ENCODE results near the gene TRANK1.

TRANK1 gene

DNA sequence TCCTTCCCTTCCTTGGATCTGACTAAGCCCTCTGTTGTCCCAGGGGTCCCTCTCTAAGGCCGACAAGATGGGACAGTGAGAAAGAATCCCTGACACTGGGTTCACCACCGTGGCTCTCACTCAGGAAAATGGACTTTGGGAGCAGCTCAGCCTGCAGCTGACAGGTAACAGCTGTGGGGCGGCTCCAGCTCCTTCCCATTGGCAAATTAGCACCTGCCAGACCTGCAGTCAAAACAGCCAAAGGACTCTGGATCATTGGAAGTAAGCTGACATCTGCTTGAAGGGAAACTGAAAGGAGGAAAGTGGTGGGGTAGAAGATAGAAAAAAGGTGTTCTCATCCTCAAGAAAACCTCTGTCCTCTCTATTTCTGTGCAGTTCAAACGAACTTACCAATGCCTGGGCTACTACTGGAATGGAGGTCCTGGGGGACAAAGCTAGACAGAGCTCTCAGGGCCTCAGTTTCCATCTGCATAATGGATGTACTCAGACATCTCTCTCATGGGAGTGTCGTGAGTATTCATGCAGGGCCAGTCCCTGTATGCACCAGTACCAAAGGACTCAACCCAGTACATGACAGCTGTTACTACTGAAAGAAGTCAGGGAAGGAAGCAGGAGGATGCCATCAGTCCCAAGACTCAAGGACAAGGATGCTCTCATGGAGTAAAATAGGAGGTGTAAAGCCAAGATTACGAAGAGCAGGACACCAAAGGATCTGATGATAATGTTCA, 126.9 kb downstream of the TRANK1 start:
- no peak overlapping the region for H3K4me2 ChIP-seq
- no peaks in the 10 kb centered on the region for H3K27me3 ChIP-seq (ENCODE audit: insufficient read depth, low read depth)
- no peak overlapping the region for H3K27ac ChIP-seq
- H3K79me2 ChIP-seq (ENCODE audit: insufficient read depth, low read depth), result no peaks in the 10 kb centered on the region
- no peaks in the 10 kb centered on the region for H3K36me3 ChIP-seq (ENCODE audit: insufficient read depth)
- H3K4me1 ChIP-seq (ENCODE audit: low read depth, poor library complexity, severe bottlenecking), result no peaks in the 10 kb centered on the region
- no peak overlapping the region for H3K9ac ChIP-seq
- H2AFZ ChIP-seq (ENCODE audit: low read depth), result no peak overlapping the region
- H3K4me3 ChIP-seq (IDR thresholded peaks at IDR 0.05; ENCODE audit: insufficient read depth, low read depth, low read length), result no peak overlapping the region
- no peak for TF ChIP-seq CTCF (conservative IDR thresholded peaks at IDR 0.05; ENCODE audit: low read depth, low read length)
- H4K20me1 ChIP-seq (ENCODE audit: insufficient read depth), result no peaks in the 10 kb centered on the region

DNA sequence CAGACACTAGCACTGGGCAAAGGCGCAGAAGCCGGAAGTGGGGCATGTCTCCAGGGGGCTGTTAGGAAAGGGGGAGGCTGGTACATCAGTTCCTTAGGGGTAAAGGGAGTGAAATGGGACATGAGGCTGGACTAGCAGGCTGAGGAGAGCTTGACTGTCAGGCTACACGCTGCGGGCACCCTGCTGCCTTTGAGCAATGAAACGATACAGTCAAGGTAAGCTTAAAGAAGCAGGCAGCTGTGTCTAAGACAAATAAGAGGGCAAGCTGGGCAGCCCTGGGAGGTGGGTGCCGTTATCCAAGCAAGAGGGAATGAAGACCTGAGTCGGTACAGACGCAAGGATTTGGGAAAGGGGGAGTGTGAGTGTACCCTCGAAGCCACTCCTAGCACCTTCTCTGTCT, 129.5 kb downstream of the TRANK1 start:
- Histone ChIP-seq H4K20me1 (ENCODE audit: insufficient read depth) (no peaks in the 10 kb centered on the region), H3K27ac (no peak overlapping the region), H3K4me3 (IDR thresholded peaks at IDR 0.05; ENCODE audit: insufficient read depth, low read depth, low read length) (no peak overlapping the region), H3K4me2 (no peak overlapping the region), H3K9ac (no peak overlapping the region), H2AFZ (ENCODE audit: low read depth) (no peak overlapping the region), H3K27me3 (ENCODE audit: insufficient read depth, low read depth) (no peaks in the 10 kb centered on the region), H3K4me1 (ENCODE audit: low read depth, poor library complexity, severe bottlenecking) (no peaks in the 10 kb centered on the region), H3K79me2 (ENCODE audit: insufficient read depth, low read depth) (no peaks in the 10 kb centered on the region), H3K36me3 (ENCODE audit: insufficient read depth) (no peaks in the 10 kb centered on the region)
- no peak for TF ChIP-seq CTCF (conservative IDR thresholded peaks at IDR 0.05; ENCODE audit: low read depth, low read length)

- Histone ChIP-seq H3K79me2 (ENCODE audit: insufficient read depth, low read depth) (no peaks in the 10 kb centered on the region), H4K20me1 (ENCODE audit: insufficient read depth) (no peaks in the 10 kb centered on the region), H3K9ac (no peak overlapping the region), H3K36me3 (ENCODE audit: insufficient read depth) (no peaks in the 10 kb centered on the region), H3K4me2 (no peak overlapping the region), H3K27me3 (ENCODE audit: insufficient read depth, low read depth) (no peaks in the 10 kb centered on the region), H3K4me3 (IDR thresholded peaks at IDR 0.05; ENCODE audit: insufficient read depth, low read depth, low read length) (no peak overlapping the region), H3K4me1 (ENCODE audit: low read depth, poor library complexity, severe bottlenecking) (no peaks in the 10 kb centered on the region), H3K27ac (no peak overlapping the region), H2AFZ (ENCODE audit: low read depth) (no peak overlapping the region)
- TF ChIP-seq CTCF (conservative IDR thresholded peaks at IDR 0.05; ENCODE audit: low read depth, low read length), result no peak
These were observed 130.1 kb downstream of the TRANK1 start for GRCh38 chr3:36814776-36815175.

DNA sequence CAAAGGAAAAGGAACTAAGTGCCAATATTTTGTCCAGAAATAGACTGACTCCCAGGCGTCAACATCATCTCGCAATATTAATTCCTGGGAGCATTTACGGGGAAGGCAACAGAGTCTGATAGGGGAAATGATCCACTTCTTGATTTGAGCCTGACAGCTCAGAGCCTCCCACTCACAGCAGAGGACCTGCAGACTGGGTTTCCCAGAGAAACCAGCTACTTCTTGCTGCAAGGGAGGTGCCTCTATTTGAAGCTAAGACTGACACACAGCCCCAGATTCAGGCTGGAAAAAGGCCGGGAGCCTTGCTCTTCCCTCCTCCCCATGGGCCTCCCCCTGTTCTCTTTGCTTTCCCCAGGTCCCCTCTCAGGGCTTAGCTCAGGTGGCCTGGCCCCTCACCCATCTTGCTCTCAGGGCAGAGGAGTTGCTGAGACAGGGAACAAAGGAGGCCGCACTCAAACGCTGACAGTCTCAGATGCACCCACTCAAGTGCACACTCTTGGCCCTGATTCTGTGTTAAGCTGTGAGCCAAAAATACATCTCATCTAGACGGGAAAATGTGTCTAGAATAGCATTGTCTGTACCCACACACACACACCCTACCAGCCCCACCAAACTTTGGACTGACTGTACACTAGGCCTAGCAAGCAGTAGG, 130.7 kb downstream of the TRANK1 start:
- H3K4me3 ChIP-seq (IDR thresholded peaks at IDR 0.05; ENCODE audit: insufficient read depth, low read depth, low read length), result no peak overlapping the region
- no peak overlapping the region for H3K27ac ChIP-seq
- H3K4me1 ChIP-seq (ENCODE audit: low read depth, poor library complexity, severe bottlenecking), result no peaks in the 10 kb centered on the region
- no peak for TF ChIP-seq CTCF (conservative IDR thresholded peaks at IDR 0.05; ENCODE audit: low read depth, low read length)
- no peak overlapping the region for H3K4me2 ChIP-seq
- H4K20me1 ChIP-seq (ENCODE audit: insufficient read depth), result no peaks in the 10 kb centered on the region
- H3K27me3 ChIP-seq (ENCODE audit: insufficient read depth, low read depth), result no peaks in the 10 kb centered on the region
- no peaks in the 10 kb centered on the region for H3K79me2 ChIP-seq (ENCODE audit: insufficient read depth, low read depth)
- no peaks in the 10 kb centered on the region for H3K36me3 ChIP-seq (ENCODE audit: insufficient read depth)
- H3K9ac ChIP-seq, result no peak overlapping the region
- H2AFZ ChIP-seq (ENCODE audit: low read depth), result no peak overlapping the region

All from KMS-11 (cell line).